Keratinocyte (primary cell): ENCODE results near the gene SLC15A3. TPM values are rescaled to one million over a fixed set of nuclear protein-coding genes. Genes with fewer than 3 reads are reported as not detected.
"Not testable (repeated sequence)": the region's sequence is repeated elsewhere in the genome, so short reads cannot be mapped to it uniquely, and the experiment has no call there.

Source experiments
- DNase-seq: peaks from one replicate; pipeline ENCODE4 v3.0.0-alpha.2; 2011; ENCODE audit warnings: low read depth, missing footprints, low spot score
- FAIRE-seq: peaks from 2 replicates; lab custom pipeline; 2011; peaks lifted over from hg19 to GRCh38; lab: Jason Lieb, UNC
- H2AFZ ChIP-seq: 2 replicates; pipeline ENCODE4 v1.6.0; 2012; ENCODE audit warnings: low read length, control low read depth, inconsistent platforms; ENCODE audit not compliant: control insufficient read depth
- H3K27ac ChIP-seq: 2 replicates; pipeline ENCODE4 v1.5.1; 2011; ENCODE audit warnings: low read length; ENCODE audit not compliant: control insufficient read depth, insufficient read depth
- H3K27me3 ChIP-seq: 3 replicates; pipeline ENCODE4 v1.6.0; 2011; ENCODE audit warnings: low read length; ENCODE audit not compliant: control insufficient read depth, insufficient read depth; ENCODE audit errors: extremely low read depth
- H3K36me3 ChIP-seq, 2 experiments: 2 replicates in 1 of 2; 3 replicates in 1 of 2; pipeline ENCODE4 v1.5.1; 2011; ENCODE audit warnings: low read length in 2 of 2, mild to moderate bottlenecking in 1 of 2; ENCODE audit not compliant: control insufficient read depth in 2 of 2, insufficient read depth in 2 of 2; ENCODE audit errors: extremely low read depth in 1 of 2
- H3K4me1 ChIP-seq: 3 replicates; pipeline ENCODE4 v1.5.1; 2011; ENCODE audit warnings: low read length; ENCODE audit not compliant: control insufficient read depth, insufficient read depth; ENCODE audit errors: extremely low read depth
- H3K4me2 ChIP-seq: 3 replicates; pipeline ENCODE4 v1.6.0; 2011; ENCODE audit warnings: low read depth, low read length; ENCODE audit not compliant: control insufficient read depth, insufficient read depth; ENCODE audit errors: extremely low read depth
- H3K4me3 ChIP-seq, 3 experiments: fragments of 200-600 bp in 1 of 3; sonication (generic) in 1 of 3; 2 replicates in 2 of 3; 3 replicates in 1 of 3; pipeline ENCODE4 v1.5.1; 2011 to 2016; ENCODE audit warnings: low read length in 3 of 3, mild to moderate bottlenecking in 3 of 3, control low read depth in 2 of 3, inconsistent platforms in 1 of 3, low read depth in 1 of 3, mixed read lengths in 1 of 3, mixed run types in 1 of 3, moderate library complexity in 1 of 3; ENCODE audit not compliant: control insufficient read depth in 2 of 3, insufficient read depth in 2 of 3; ENCODE audit errors: extremely low read depth in 1 of 3
- H3K79me2 ChIP-seq: 2 replicates; pipeline ENCODE4 v1.6.0; 2012; ENCODE audit warnings: low read length; ENCODE audit not compliant: control insufficient read depth, insufficient read depth
- H3K9ac ChIP-seq: 3 replicates; pipeline ENCODE4 v1.6.0; 2011; ENCODE audit warnings: low read length; ENCODE audit not compliant: control insufficient read depth, insufficient read depth; ENCODE audit errors: extremely low read depth
- H3K9me1 ChIP-seq: 3 replicates; pipeline ENCODE4 v1.6.0; 2011; ENCODE audit warnings: low read length; ENCODE audit not compliant: control insufficient read depth, insufficient read depth; ENCODE audit errors: extremely low read depth
- H3K9me3 ChIP-seq: 2 replicates; pipeline ENCODE4 v1.5.1; 2012; ENCODE audit warnings: low read depth, low read length; ENCODE audit not compliant: control insufficient read depth
- H4K20me1 ChIP-seq: 3 replicates; pipeline ENCODE4 v1.6.0; 2011; ENCODE audit warnings: low read length; ENCODE audit not compliant: control insufficient read depth, insufficient read depth; ENCODE audit errors: extremely low read depth
- CTCF ChIP-seq, 3 experiments: IDR thresholded peaks in 1 of 3; conservative IDR thresholded peaks in 1 of 3; optimal IDR thresholded peaks in 1 of 3; 2 replicates in 2 of 3; 3 replicates in 1 of 3; pipeline versions ENCODE3 to v1.5.1; 2011; ENCODE audit warnings: low read length in 3 of 3, mild to moderate bottlenecking in 3 of 3, moderate library complexity in 2 of 3, control low read depth in 1 of 3, inconsistent platforms in 1 of 3; ENCODE audit not compliant: insufficient read depth in 2 of 3; ENCODE audit errors: extremely low read depth in 1 of 3
- EZH2 ChIP-seq: IDR thresholded peaks from one replicate; pipeline ENCODE4 v1.6.1; 2012; ENCODE audit warnings: inconsistent platforms, mild to moderate bottlenecking, low read length, moderate library complexity
- dilution Hi-C: fragments of 300-500 bp; cut with MboI; formaldehyde crosslinking; loops from one replicate; pipeline ENCODE4 v1.7.0; 2020; ENCODE audit warnings: low sequenced_read_pairs; ENCODE audit not compliant: extremely low pct_ligation_motif_present
- polyA plus RNA-seq, 5 experiments: library from polyadenylated mRNA; depleted of rRNA in 3 of 5; stranded (reverse) in 3 of 5; stranded (forward) in 1 of 5; unstranded in 1 of 5; fragments of >200 nt; gene quantifications; 1 replicate in 1 of 5; 2 replicates in 3 of 5; 3 replicates in 1 of 5; pipeline versions ENCODE4 v1.2.1 to v1.2.3, GENCODE V29; 2011 to 2012; ENCODE audit warnings: missing spikeins in 2 of 5, low read depth in 1 of 5, low replicate concordance in 1 of 5

Gene SLC15A3
- polyA plus RNA-seq, 1 donor (not counting 4 experiments of a cell fraction or from before 2014, with no cell fraction given), result 1.0 TPM

DNA sequence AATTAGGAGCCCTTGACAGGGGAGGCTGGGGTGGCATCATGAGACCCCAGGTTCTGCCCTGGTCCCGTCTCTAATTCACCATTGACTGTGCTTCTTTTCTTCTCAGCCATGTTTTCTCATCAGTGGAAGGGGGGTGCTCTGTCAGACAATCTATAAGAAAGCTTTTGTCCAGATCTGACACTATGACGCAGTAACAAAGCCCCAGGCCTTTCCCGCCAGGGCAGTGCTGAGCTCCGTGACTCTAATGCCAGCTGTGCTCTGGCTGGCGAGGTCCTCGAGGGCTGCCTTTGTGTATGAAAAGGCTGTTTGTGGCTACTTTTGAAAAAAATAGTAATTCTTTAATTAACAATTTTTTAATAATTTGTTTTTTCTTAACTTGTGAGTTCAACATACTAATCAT, 22.8 kb upstream of the SLC15A3 start:
- TF ChIP-seq EZH2, result no peak
- TF ChIP-seq CTCF (optimal IDR thresholded peaks at IDR 0.05 in 1 of 3, IDR thresholded peaks at IDR 0.05 in 1 of 3, conservative IDR thresholded peaks at IDR 0.05 in 1 of 3; ENCODE audit: extremely low read depth in 1 of 3, insufficient read depth in 2 of 3, low read length in 3 of 3), result no peak
- H3K9ac ChIP-seq, result no peak overlapping the region
- H3K36me3 ChIP-seq, result no peaks in the 10 kb centered on the region
- FAIRE-seq (no peak), DNase-seq (no peak)
- H3K9me3 ChIP-seq, result no peaks in the 10 kb centered on the region
- no peak overlapping the region for H3K27ac ChIP-seq
- no peak overlapping the region for H3K4me2 ChIP-seq
- H3K27me3 ChIP-seq, result peaks cover 3% of the 10 kb centered on the region
- H3K79me2 ChIP-seq, result no peaks in the 10 kb centered on the region
- H3K4me3 ChIP-seq, result no peak overlapping the region
- H4K20me1 ChIP-seq, result no peaks in the 10 kb centered on the region
- peaks cover 11% of the 10 kb centered on the region for H3K4me1 ChIP-seq
- H3K9me1 ChIP-seq, result peaks cover 2% of the 10 kb centered on the region
- dilution Hi-C loops, result no loop called here
- H2AFZ ChIP-seq, result no peak overlapping the region

GRCh38 chr11:60974316-60974715, 22.3 kb upstream of the SLC15A3 start:
- H4K20me1 ChIP-seq, DNase-seq, H3K9ac ChIP-seq, H3K9me3 ChIP-seq, H2AFZ ChIP-seq, H3K4me2 ChIP-seq, dilution Hi-C loops, H3K9me1 ChIP-seq, H3K79me2 ChIP-seq, H3K36me3 ChIP-seq, H3K27me3 ChIP-seq, FAIRE-seq, H3K4me3 ChIP-seq, H3K27ac ChIP-seq: not testable (repeated sequence)
- peaks cover 11% of the 10 kb centered on the region for H3K4me1 ChIP-seq

DNA sequence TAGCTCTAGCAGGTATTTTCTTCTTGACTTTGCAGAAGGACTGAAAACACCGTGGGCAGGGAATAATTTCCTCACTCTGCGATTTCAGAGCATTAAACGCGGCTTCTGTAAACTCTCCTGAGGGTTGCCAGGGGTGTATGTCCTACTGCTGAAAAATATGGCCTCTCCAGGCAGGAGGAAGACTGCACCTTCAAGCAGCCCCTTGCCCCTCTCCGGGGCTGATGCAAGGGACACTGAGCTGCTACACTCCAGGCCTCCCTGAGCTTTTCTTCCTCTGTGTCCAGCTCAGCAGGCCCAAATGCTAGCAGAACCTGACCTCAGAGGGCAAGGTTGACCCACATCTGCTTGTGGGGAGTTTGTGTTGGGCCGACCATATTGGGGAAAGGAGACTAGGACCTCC, 21.7 kb upstream of the SLC15A3 start:
- H3K4me1 ChIP-seq, result peaks cover 4% of the 10 kb centered on the region
- peaks cover 3% of the 10 kb centered on the region for H3K27me3 ChIP-seq
- H3K9ac ChIP-seq, result no peak overlapping the region
- TF ChIP-seq CTCF (optimal IDR thresholded peaks at IDR 0.05 in 1 of 3, IDR thresholded peaks at IDR 0.05 in 1 of 3, conservative IDR thresholded peaks at IDR 0.05 in 1 of 3; ENCODE audit: extremely low read depth in 1 of 3, insufficient read depth in 2 of 3, low read length in 3 of 3) (no peak), EZH2 (no peak)
- DNase-seq (no peak), FAIRE-seq (no peak)
- dilution Hi-C loops, result no loop called here
- no peaks in the 10 kb centered on the region for H4K20me1 ChIP-seq
- H3K4me2 ChIP-seq, result no peak overlapping the region
- H3K4me3 ChIP-seq, result no peak overlapping the region
- H3K79me2 ChIP-seq, result no peaks in the 10 kb centered on the region
- H3K9me3 ChIP-seq, result no peaks in the 10 kb centered on the region
- no peak overlapping the region for H2AFZ ChIP-seq
- H3K36me3 ChIP-seq, result no peaks in the 10 kb centered on the region
- peaks cover 2% of the 10 kb centered on the region for H3K9me1 ChIP-seq
- no peak overlapping the region for H3K27ac ChIP-seq
